HepG2 (cell line): ENCODE measurements around the gene TOLLIP. TPM values are rescaled to one million over a fixed set of nuclear protein-coding genes. Genes with fewer than 3 reads are reported as not detected.

Experiments used
- ATF7 ChIP-seq, 2 experiments: fragments of 450-650 bp in 1 of 2; sonication (generic) in 1 of 2; formaldehyde crosslinking in 1 of 2; IDR thresholded peaks; 2 replicates each; pipeline versions ENCODE4 v1.4.0 to v1.6.1; 2016 to 2020; ENCODE audit warnings: antibody characterized with exemption in 1 of 2, mild to moderate bottlenecking in 1 of 2, missing genetic modification reagents in 1 of 2
- CBX5 ChIP-seq: sonication (generic); formaldehyde crosslinking; IDR thresholded peaks from 2 replicates; pipeline ENCODE4 v1.4.0; 2020; ENCODE audit warnings: missing genetic modification reagents, borderline replicate concordance
- ETV6 ChIP-seq: sonication (generic); formaldehyde crosslinking; conservative IDR thresholded peaks from 2 replicates; pipeline ENCODE4 v1.4.0; 2020; ENCODE audit warnings: missing genetic modification reagents
- GPBP1L1 ChIP-seq: sonication (generic); formaldehyde crosslinking; IDR thresholded peaks from 2 replicates; pipeline ENCODE4 v1.5.0; 2020; ENCODE audit warnings: mild to moderate bottlenecking, missing genetic modification reagents
- HNF1B ChIP-seq: sonication (generic); formaldehyde crosslinking; IDR thresholded peaks from 2 replicates; pipeline ENCODE4 v1.5.1; 2020; ENCODE audit warnings: mild to moderate bottlenecking, moderate library complexity, missing genetic modification reagents
- NFKB2 ChIP-seq: sonication (generic); formaldehyde crosslinking; IDR thresholded peaks from 2 replicates; pipeline ENCODE4 v1.4.0; 2020; ENCODE audit warnings: missing genetic modification reagents, borderline replicate concordance
- NFYC ChIP-seq: IDR thresholded peaks from 2 replicates; pipeline ENCODE4 v1.6.1; 2016; ENCODE audit warnings: missing genetic modification reagents, missing compliant biosample characterization
- THAP8 ChIP-seq: sonication (generic); formaldehyde crosslinking; IDR thresholded peaks from 2 replicates; pipeline ENCODE4 v1.5.1; 2020; ENCODE audit warnings: missing genetic modification reagents, mild to moderate bottlenecking, borderline replicate concordance
- THAP9 ChIP-seq: sonication (generic); formaldehyde crosslinking; IDR thresholded peaks from 2 replicates; pipeline ENCODE4; 2020; ENCODE audit warnings: missing genetic modification reagents, mild to moderate bottlenecking, borderline replicate concordance
- TP53 ChIP-seq: sonication (generic); formaldehyde crosslinking; conservative IDR thresholded peaks from 2 replicates; pipeline ENCODE4 v1.4.0; 2020; ENCODE audit warnings: missing genetic modification reagents
- YEATS4 ChIP-seq: sonication (generic); formaldehyde crosslinking; IDR thresholded peaks from 2 replicates; pipeline ENCODE4 v1.4.0; 2020; ENCODE audit warnings: missing genetic modification reagents, borderline replicate concordance
- YY1 ChIP-seq: IDR thresholded peaks from 2 replicates; pipeline ENCODE4 v1.6.1; 2011; ENCODE audit warnings: low read length, low read depth, moderate library complexity, mild to moderate bottlenecking; ENCODE audit not compliant: insufficient read depth, insufficient replicate concordance
- ZBTB42 ChIP-seq: sonication (generic); formaldehyde crosslinking; IDR thresholded peaks from 2 replicates; pipeline ENCODE4 v1.5.0; 2020; ENCODE audit warnings: mild to moderate bottlenecking, missing genetic modification reagents
- ZNF225 ChIP-seq: sonication (generic); formaldehyde crosslinking; IDR thresholded peaks from 2 replicates; pipeline ENCODE4 v1.4.0; 2020; ENCODE audit warnings: mild to moderate bottlenecking, missing genetic modification reagents
- ZNF24 ChIP-seq: fragments of 450-650 bp; IDR thresholded peaks from 2 replicates; pipeline ENCODE4 v1.6.1; 2017; ENCODE audit warnings: antibody characterized with exemption, mild to moderate bottlenecking
- ZNF280D ChIP-seq: sonication (generic); formaldehyde crosslinking; IDR thresholded peaks from 2 replicates; pipeline ENCODE4 v1.5.1; 2020; ENCODE audit warnings: mild to moderate bottlenecking, missing genetic modification reagents
- ZNF451 ChIP-seq: sonication (generic); formaldehyde crosslinking; IDR thresholded peaks from 2 replicates; pipeline ENCODE4 v1.5.0; 2020; ENCODE audit warnings: mild to moderate bottlenecking, missing genetic modification reagents
- ZNF788 ChIP-seq: sonication (generic); formaldehyde crosslinking; IDR thresholded peaks from 2 replicates; pipeline ENCODE4 v1.5.0; 2020; ENCODE audit warnings: mild to moderate bottlenecking, missing genetic modification reagents, borderline replicate concordance
- polyA plus RNA-seq, 8 experiments: library from polyadenylated mRNA; depleted of rRNA in 3 of 8; stranded (reverse) in 7 of 8; unstranded in 1 of 8; fragments of >200 nt; fragmentation: Illumina TruSeq in 4 of 8; extraction: Trizol in 4 of 8; gene quantifications; 2 replicates each; pipeline versions ENCODE4 v1.2.1 to v1.2.3, GENCODE V29; 2011 to 2016; ENCODE audit warnings: low read depth in 4 of 8, missing spikeins in 1 of 8, mixed read lengths in 1 of 8; ENCODE audit not compliant: insufficient read depth in 1 of 8
- total RNA-seq, 5 experiments: library from RNA; depleted of rRNA; stranded (reverse); fragments of >200 nt; fragmentation: Illumina TruSeq; extraction: Trizol; gene quantifications; 2 replicates each; pipeline ENCODE4 v1.2.3, GENCODE V29; 2016; ENCODE audit warnings: low read depth in 1 of 5

Gene TOLLIP
- total and polyA plus RNA-seq, 2 of the 13 experiments (the other 11 are each of a cell fraction or from before 2014, with no cell fraction given), result 25.9 to 47.5 TPM

- 0 out of 2 replicates have a peak, but pooled peaks have one; percentile 60 for TF ChIP-seq ZNF280D
- peak; percentile 79 for TF ChIP-seq THAP9 (CRISPR knock-in tag)
- TF ChIP-seq HNF1B, result no peak
- TF ChIP-seq ZBTB42 (CRISPR knock-in tag), result 0 out of 2 replicates have a peak, but pooled peaks have one; percentile 19
- peak; percentile 83; the same call in 1 of the 2 replicates for TF ChIP-seq ZNF225 (CRISPR knock-in tag)
- TF ChIP-seq YY1, result peak; percentile 91
- TF ChIP-seq ZNF24, result no peak
- TF ChIP-seq GPBP1L1 (CRISPR knock-in tag), result no peak
- peak; percentile 97 for TF ChIP-seq NFKB2 (CRISPR knock-in tag)
- peak; percentile 61; the same call in 1 of the 2 replicates for TF ChIP-seq YEATS4 (CRISPR knock-in tag)
- 0 out of 2 replicates have a peak, but pooled peaks have one; percentile 69 for TF ChIP-seq CBX5
- TF ChIP-seq ATF7 (IDR thresholded peaks at IDR 0.05), result no peak
- TF ChIP-seq ATF7 (CRISPR knock-in tag; IDR thresholded peaks at IDR 0.05), result 0 out of 2 replicates have a peak, but pooled peaks have one; percentile 67
- no peak for TF ChIP-seq TP53 (CRISPR knock-in tag)
- TF ChIP-seq THAP8 (CRISPR knock-in tag), result no peak
- TF ChIP-seq ETV6, result no peak
- peak; percentile 84; the same call in 1 of the 2 replicates for TF ChIP-seq ZNF788 (CRISPR knock-in tag)
- peak; percentile 81 for TF ChIP-seq ZNF451 (CRISPR knock-in tag)
- TF ChIP-seq NFYC (CRISPR knock-in tag), result peak; percentile 19
Observed at GRCh38 chr11:1309498-1310317, at the start of gene TOLLIP (continued).
